ENCODE measurements around the gene DCPS. TPM values are rescaled to one million over a fixed set of nuclear protein-coding genes. Genes with fewer than 3 reads are reported as not detected.
A peak's percentile ranks its signal among the peaks of the same experiment; 100 is the strongest.

DCPS gene
- total and polyA plus RNA-seq, 2 of the 4 experiments (the other 2 are of a cell fraction): 19.7 to 34.8 TPM

DNA sequence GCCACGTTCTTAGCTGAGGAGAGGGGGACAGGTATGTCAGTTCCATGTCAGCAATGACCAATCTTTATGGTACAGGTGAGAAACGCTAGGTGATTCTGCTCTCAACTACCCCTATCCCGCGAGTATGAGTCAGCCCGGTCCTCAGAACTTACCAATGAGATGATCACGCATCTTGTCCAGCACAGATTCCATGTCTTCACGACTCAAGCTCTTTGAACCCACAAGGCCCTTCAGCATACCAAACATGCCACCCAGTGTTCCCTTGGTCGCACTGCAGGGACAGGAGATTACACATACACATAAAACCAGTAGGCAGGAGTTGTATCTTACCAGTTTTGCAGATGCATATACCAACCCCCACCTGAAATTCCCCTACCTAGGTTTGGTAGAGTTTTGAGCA, 38.0 kb upstream of the DCPS start:
- Histone ChIP-seq H3K9me1 (ENCODE audit: insufficient read depth, low read length) (peaks cover 10% of the 10 kb centered on the region; the same call in 1 of the 2 replicates), H4K5ac (ENCODE audit: low read depth, low read length) (no peak overlapping the region), H3K23ac (ENCODE audit: low read depth, low read length) (no peak overlapping the region), H3K27ac (ENCODE audit: insufficient read depth, low read length) (no peak overlapping the region), H3K14ac (replicated peaks; ENCODE audit: low read depth, low read length) (no peak overlapping the region), H3K4me3 (ENCODE audit: insufficient read depth, low read depth, low read length) (no peak overlapping the region), H3K4me2 (ENCODE audit: low read depth, low read length) (no peak overlapping the region), H3K18ac (ENCODE audit: low read depth, low read length) (no peak overlapping the region), H3K9me3 (ENCODE audit: control insufficient read depth, insufficient read depth, low read length) (no peaks in the 10 kb centered on the region), H2BK120ac (ENCODE audit: low read depth, low read length) (no peak overlapping the region), H3K4ac (ENCODE audit: low read depth, low read length) (no peak overlapping the region), H2AK5ac (ENCODE audit: low read depth, low read length) (no peak overlapping the region), H4K91ac (ENCODE audit: insufficient read depth, low read depth, low read length) (no peak overlapping the region), H3K56ac (ENCODE audit: extremely low read depth, insufficient read depth, low read length) (no peak overlapping the region), H2BK15ac (ENCODE audit: low read depth, low read length) (no peak overlapping the region), H4K8ac (ENCODE audit: low read depth in 2 of 2, low read length in 2 of 2) (no peak overlapping the region), H3K4me1 (ENCODE audit: control insufficient read depth, insufficient read depth, low read length) (peaks cover 3% of the 10 kb centered on the region; the same call in 1 of the 2 replicates), H2BK5ac (ENCODE audit: low read depth, low read length, poor library complexity, severe bottlenecking) (no peak overlapping the region), H2AFZ (replicated peaks; ENCODE audit: low read length, poor library complexity) (no peak overlapping the region), H3K27me3 (ENCODE audit: control insufficient read depth, insufficient read depth, low read length) (no peaks in the 10 kb centered on the region), H3K79me1 (ENCODE audit: low read depth in 1 of 2, low read length in 2 of 2) (peaks cover 46 to 74% of the 10 kb centered on the region in 2 experiments), H3K9ac (ENCODE audit: low read depth, low read length) (no peak overlapping the region), H4K20me1 (ENCODE audit: insufficient read depth, low read length) (peaks cover 9% of the 10 kb centered on the region; the same call in 1 of the 2 replicates), H2AK9ac (replicated peaks; ENCODE audit: low read depth, low read length, poor library complexity) (no peak overlapping the region), H3K36me3 (ENCODE audit: control insufficient read depth, insufficient read depth, low read length) (peaks cover 47% of the 10 kb centered on the region), H2BK20ac (ENCODE audit: low read depth, low read length) (no peak overlapping the region)
- dilution Hi-C loops (cut with HindIII; ENCODE audit: low sequenced_read_pairs, unreplicated experiment): no loop called here
- TF ChIP-seq CTCF (conservative IDR thresholded peaks at IDR 0.05; ENCODE audit: low read depth, low read length) (no peak), MAZ (IDR thresholded peaks at IDR 0.05; ENCODE audit: borderline replicate concordance, low read depth, low read length) (no peak), MAFK (IDR thresholded peaks at IDR 0.05; ENCODE audit: low read depth, low read length) (no peak), RFX5 (IDR thresholded peaks at IDR 0.05; ENCODE audit: low read depth, low read length) (no peak), MXI1 (IDR thresholded peaks at IDR 0.05; ENCODE audit: borderline replicate concordance, low read depth, low read length) (no peak), BHLHE40 (IDR thresholded peaks at IDR 0.05; ENCODE audit: low read depth, low read length) (no peak), SMC3 (IDR thresholded peaks at IDR 0.05; ENCODE audit: low read depth, low read length) (no peak), FOS (IDR thresholded peaks at IDR 0.05; ENCODE audit: low read depth, low read length) (no peak), NFE2L2 (IDR thresholded peaks at IDR 0.05; ENCODE audit: low read depth, low read length) (no peak)
- TF ChIP-seq, protein P1, sequence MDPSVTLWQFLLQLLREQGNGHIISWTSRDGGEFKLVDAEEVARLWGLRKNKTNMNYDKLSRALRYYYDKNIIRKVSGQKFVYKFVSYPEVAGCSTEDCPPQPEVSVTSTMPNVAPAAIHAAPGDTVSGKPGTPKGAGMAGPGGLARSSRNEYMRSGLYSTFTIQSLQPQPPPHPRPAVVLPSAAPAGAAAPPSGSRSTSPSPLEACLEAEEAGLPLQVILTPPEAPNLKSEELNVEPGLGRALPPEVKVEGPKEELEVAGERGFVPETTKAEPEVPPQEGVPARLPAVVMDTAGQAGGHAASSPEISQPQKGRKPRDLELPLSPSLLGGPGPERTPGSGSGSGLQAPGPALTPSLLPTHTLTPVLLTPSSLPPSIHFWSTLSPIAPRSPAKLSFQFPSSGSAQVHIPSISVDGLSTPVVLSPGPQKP (IDR thresholded peaks at IDR 0.05; ENCODE audit: borderline replicate concordance, low read depth, low read length): no peak
- in situ Hi-C loops (cut with MboI; ENCODE audit: low sequenced_read_pairs): no loop called here
- POLR2A ChIA-PET (ENCODE audit: unreplicated experiment): no interaction called here
- intact Hi-C loops (cut with micrococcal nuclease): no loop called here
- no TSS peak for BruUV-seq (replicated peaks)
- DNase-seq (peak; percentile 11), ATAC-seq (ENCODE audit: low read depth) (no peak)
- CTCF ChIA-PET: no interaction called here
- no CpG with 5 or more reads among the region's 8 CpGs for WGBS, 2 experiments (ENCODE audit: extremely low coverage in 2 of 2, insufficient read length in 1 of 2)

Data from IMR-90 (cell line).